ENCODE data around the gene SORL1. TPM values are rescaled to one million over a fixed set of nuclear protein-coding genes. Genes with fewer than 3 reads are reported as not detected.

SORL1 gene
- total and polyA plus RNA-seq, 2 of the 8 experiments (the other 6 are each of a cell fraction or from before 2014, with no cell fraction given) = 38.1 to 65.5 TPM

- TF ChIP-seq CHD7 (IDR thresholded peaks at IDR 0.05; ENCODE audit: insufficient replicate concordance, low read length) (no peak), ASH2L (IDR thresholded peaks at IDR 0.05; ENCODE audit: low read length) (no peak), RXRA (IDR thresholded peaks at IDR 0.05; ENCODE audit: insufficient read depth, low read depth, low read length) (no peak), CBX5 (IDR thresholded peaks at IDR 0.05; ENCODE audit: low read depth, low read length) (no peak), ZNF274 (IDR thresholded peaks at IDR 0.05; ENCODE audit: borderline replicate concordance, extremely low read depth, low read length) (no peak), RNF2 (IDR thresholded peaks at IDR 0.05; ENCODE audit: borderline replicate concordance, low read depth, low read length, missing control alignments, poor library complexity, severe bottlenecking) (no peak), SP4 (IDR thresholded peaks at IDR 0.05; ENCODE audit: low read length) (no peak), CBX8 (IDR thresholded peaks at IDR 0.05; ENCODE audit: borderline replicate concordance, low read depth, low read length) (no peak), EGR1 (IDR thresholded peaks at IDR 0.05; ENCODE audit: borderline replicate concordance, low read depth, low read length) (no peak)
These were observed 48.2 kb downstream of the SORL1 start (continued) for GRCh38 chr11:121500275-121500674.

All from H1 (cell line).